Activated CD4-positive, alpha-beta T cell treated with anti-CD3 and anti-CD28 coated beads, Interleukin-2, amount 10 ng/mL, durations not matched to agents 7 days and 5 days (primary cell): Measurements from ENCODE around the gene RORC. TPM values are rescaled to one million over a fixed set of nuclear protein-coding genes. Genes with fewer than 3 reads are reported as not detected.
A peak's percentile ranks its signal among the peaks of the same experiment; 100 is the strongest.

Source experiments
- CTCF ChIA-PET: fragments of 350-600 bp; sonication (Branson Sonifier 250); formaldehyde crosslinking; loops from one replicate; lab custom pipeline; 2021; ENCODE audit warnings: antibody characterized with exemption; lab: Charles Lee
- POLR2A ChIA-PET: fragments of 350-600 bp; sonication (Branson Sonifier 250); formaldehyde crosslinking; loops from one replicate; lab custom pipeline; 2021; ENCODE audit warnings: antibody characterized with exemption; lab: Charles Lee
- DNase-seq: peaks from one replicate; pipeline ENCODE4 v3.0.0-alpha.2; 2020
- H3K27ac Mint-ChIP-seq: one replicate; pipeline ENCODE4 v1.8.0; 2021; ENCODE audit warnings: mild to moderate bottlenecking, moderate library complexity, mixed read lengths
- H3K27me3 Mint-ChIP-seq: one replicate; pipeline ENCODE4 v1.8.0; 2021; ENCODE audit warnings: mixed read lengths
- H3K36me3 Mint-ChIP-seq: one replicate; pipeline ENCODE4 v1.8.0; 2021; ENCODE audit warnings: low read depth, mixed read lengths
- H3K4me1 Mint-ChIP-seq: one replicate; pipeline ENCODE4 v1.8.0; 2021; ENCODE audit warnings: mixed read lengths
- H3K4me3 Mint-ChIP-seq: one replicate; pipeline ENCODE4 v1.8.0; 2021; ENCODE audit warnings: mild to moderate bottlenecking, moderate library complexity, mixed read lengths
- H3K9me3 Mint-ChIP-seq: one replicate; pipeline ENCODE4 v1.8.0; 2021; ENCODE audit warnings: mixed read lengths
- total RNA-seq, 2 experiments: library from RNA; stranded (reverse); gene quantifications; one replicate each; pipeline ENCODE4 v1.2.3, GENCODE V29; 2021

RORC gene
- total RNA-seq, 2 experiments from 2014 or later: 7.3 to 7.5 TPM

DNA sequence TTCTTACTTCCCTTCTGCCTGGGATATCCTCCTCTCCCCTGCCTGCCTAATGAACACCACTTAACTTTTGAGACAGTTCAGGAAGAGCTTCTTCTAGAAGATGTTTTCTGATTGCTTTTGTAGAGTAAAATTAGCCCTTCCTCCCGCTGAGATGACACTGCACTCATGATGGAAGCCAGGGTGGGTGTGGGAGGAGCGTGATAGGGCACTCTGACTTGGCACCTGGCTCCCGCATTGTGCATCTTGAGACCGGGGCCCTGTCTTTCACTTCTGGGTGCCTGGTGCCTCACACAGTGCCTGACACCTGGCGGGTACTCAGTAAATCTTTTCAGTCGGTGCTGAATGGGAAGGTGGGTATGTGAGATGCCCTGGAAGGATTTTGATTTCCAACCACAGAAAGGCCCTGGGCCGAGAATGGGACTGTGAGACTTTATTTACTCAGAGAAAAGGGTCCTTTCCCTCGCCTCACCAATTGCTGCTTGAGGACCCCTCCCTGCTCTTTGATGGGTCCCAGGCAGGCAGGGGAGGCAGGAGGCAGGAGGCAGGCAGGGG is 15.2 kb upstream of the RORC start:
- no peaks in the 10 kb centered on the region for H3K27me3 Mint-ChIP-seq
- H3K4me3 Mint-ChIP-seq: no peak overlapping the region
- no peak for DNase-seq
- H3K4me1 Mint-ChIP-seq: peaks cover 24% of the 10 kb centered on the region
- no peaks in the 10 kb centered on the region for H3K9me3 Mint-ChIP-seq
- CTCF ChIA-PET: interaction anchor here (1.0 to 6.5 kb wide), 3 partner anchors 12 to 155 kb away, joined by 3 to 39 read pairs (median 4); no protein-coding TSS in a partner anchor
- H3K27ac Mint-ChIP-seq: peak overlapping the region; percentile 72
- POLR2A ChIA-PET: no interaction called here
- H3K36me3 Mint-ChIP-seq: peaks cover 5% of the 10 kb centered on the region

DNA sequence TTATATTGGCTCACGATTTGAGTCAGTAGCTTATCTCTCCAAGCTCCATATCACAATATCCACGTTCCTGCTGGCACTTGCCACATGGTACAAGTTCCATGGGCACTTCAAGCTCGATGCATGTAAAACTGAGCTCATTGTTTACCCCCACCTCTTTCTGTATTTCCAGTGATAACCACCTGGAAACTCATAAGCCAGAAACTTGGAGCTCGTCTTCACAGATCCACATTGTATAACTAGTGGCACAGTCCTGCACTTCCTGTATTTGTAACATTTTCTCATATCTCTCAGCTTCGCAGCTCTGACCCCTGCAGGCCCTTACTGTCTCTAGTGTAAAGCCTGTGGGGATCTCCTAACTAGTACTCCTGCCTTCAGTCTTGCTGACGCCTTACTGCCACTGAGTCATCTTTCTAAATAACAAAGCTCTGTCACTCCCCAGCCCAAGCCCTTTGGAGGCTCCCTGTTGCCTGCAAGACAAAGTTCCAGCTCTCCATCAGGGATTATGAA is 14.5 kb upstream of the RORC start:
- H3K27me3 Mint-ChIP-seq: no peaks in the 10 kb centered on the region
- no peak for DNase-seq
- no peak overlapping the region for H3K4me3 Mint-ChIP-seq
- H3K27ac Mint-ChIP-seq: peak overlapping the region; percentile 72
- CTCF ChIA-PET: interaction anchor here (1.0 to 6.5 kb wide), 3 partner anchors 12 to 156 kb away, joined by 3 to 39 read pairs (median 4); no protein-coding TSS in a partner anchor
- peaks cover 27% of the 10 kb centered on the region for H3K4me1 Mint-ChIP-seq
- POLR2A ChIA-PET: no interaction called here
- H3K36me3 Mint-ChIP-seq: peaks cover 5% of the 10 kb centered on the region
- no peaks in the 10 kb centered on the region for H3K9me3 Mint-ChIP-seq

DNA sequence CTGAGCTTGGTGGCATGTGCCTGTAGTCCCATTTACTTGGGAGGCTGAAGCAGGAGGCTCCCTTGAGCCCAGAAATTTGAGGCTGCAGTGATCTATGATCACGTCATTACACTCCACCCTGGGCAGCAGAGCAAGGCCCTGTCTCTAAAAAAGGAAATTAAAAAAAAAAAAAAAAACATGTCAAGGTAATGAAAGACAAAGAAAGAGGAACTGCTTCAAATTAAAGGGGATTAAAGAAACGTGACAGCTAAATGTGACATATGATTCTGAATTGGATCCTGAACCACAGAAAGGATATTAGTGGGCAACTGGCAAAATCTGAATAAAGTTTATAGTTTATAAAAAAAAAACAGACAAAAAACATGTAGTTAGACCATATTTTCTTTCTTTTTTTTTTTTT is 11.8 kb upstream of the RORC start:
- no peaks in the 10 kb centered on the region for H3K27me3 Mint-ChIP-seq
- CTCF ChIA-PET: interaction anchor here (1.0 to 2.2 kb wide), 4 partner anchors 13 to 124 kb away, joined by 3 to 7 read pairs (median 4); partner anchors contain the start of gene RORC
- no peaks in the 10 kb centered on the region for H3K9me3 Mint-ChIP-seq
- H3K36me3 Mint-ChIP-seq: peaks cover 5% of the 10 kb centered on the region
- no peak overlapping the region for H3K27ac Mint-ChIP-seq
- no peak overlapping the region for H3K4me3 Mint-ChIP-seq
- peaks cover 41% of the 10 kb centered on the region for H3K4me1 Mint-ChIP-seq
- POLR2A ChIA-PET: no interaction called here
- no peak for DNase-seq

DNA sequence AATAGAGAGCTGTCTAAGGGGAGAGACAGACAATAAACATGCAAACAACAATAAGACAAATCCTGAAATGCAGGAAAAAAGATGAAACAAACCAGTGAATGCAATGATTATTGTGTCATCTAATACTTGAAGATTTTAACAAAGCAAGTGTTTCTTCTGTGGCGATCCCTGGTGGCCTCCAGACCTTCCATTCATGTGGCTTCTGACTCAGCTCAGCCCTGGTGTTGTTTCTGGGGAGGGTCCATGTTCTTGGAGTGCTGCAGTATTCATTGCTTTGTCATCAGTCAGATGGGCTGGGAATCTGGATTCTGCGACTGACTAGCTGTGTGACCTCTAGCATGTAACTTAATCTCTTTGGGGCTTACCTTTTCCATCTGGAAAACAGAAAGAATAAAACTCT is 9.5 kb upstream of the RORC start:
- no peaks in the 10 kb centered on the region for H3K9me3 Mint-ChIP-seq
- H3K27ac Mint-ChIP-seq: no peak overlapping the region
- ChIA-PET CTCF (interaction anchor here (1.3 to 1.6 kb wide), 2 partner anchors 17 to 136 kb away, joined by 3 to 4 read pairs; no protein-coding TSS in a partner anchor), POLR2A (no interaction called here)
- peaks cover 50% of the 10 kb centered on the region for H3K4me1 Mint-ChIP-seq
- no peak for DNase-seq
- peak overlapping the region; percentile 68 for H3K4me3 Mint-ChIP-seq
- peaks cover 4% of the 10 kb centered on the region for H3K27me3 Mint-ChIP-seq
- H3K36me3 Mint-ChIP-seq: peaks cover 4% of the 10 kb centered on the region

DNA sequence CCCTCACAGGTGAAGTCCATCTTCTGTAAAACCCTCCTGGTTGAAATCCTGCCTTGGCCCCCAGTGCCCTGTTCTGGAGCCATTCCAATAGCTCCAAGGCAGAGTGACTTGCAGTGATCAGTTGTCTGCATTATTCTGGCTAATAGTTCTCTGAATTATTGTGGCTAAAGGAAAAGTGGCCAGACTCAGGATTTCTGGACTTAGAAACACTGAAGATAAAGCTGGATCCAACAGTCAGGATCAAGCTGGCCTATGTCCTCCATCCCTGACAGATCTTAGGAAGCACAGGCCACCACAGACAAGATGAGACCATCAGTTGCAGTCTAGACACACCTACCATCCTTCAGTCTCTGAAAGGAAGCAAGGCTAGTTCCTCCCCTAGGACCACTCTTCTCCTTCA is 8.8 kb upstream of the RORC start:
- POLR2A ChIA-PET: no interaction called here
- Mint-ChIP-seq H3K36me3 (peaks cover 4% of the 10 kb centered on the region), H3K4me3 (peak overlapping the region; percentile 68), H3K4me1 (peaks cover 50% of the 10 kb centered on the region), H3K9me3 (no peaks in the 10 kb centered on the region), H3K27me3 (peaks cover 4% of the 10 kb centered on the region), H3K27ac (peak overlapping the region; percentile 82)
- no peak for DNase-seq
- CTCF ChIA-PET: interaction anchor here (0.7 to 1.6 kb wide), 6 partner anchors 8 to 160 kb away, joined by 3 to 4 read pairs (median 3); no protein-coding TSS in a partner anchor

DNA sequence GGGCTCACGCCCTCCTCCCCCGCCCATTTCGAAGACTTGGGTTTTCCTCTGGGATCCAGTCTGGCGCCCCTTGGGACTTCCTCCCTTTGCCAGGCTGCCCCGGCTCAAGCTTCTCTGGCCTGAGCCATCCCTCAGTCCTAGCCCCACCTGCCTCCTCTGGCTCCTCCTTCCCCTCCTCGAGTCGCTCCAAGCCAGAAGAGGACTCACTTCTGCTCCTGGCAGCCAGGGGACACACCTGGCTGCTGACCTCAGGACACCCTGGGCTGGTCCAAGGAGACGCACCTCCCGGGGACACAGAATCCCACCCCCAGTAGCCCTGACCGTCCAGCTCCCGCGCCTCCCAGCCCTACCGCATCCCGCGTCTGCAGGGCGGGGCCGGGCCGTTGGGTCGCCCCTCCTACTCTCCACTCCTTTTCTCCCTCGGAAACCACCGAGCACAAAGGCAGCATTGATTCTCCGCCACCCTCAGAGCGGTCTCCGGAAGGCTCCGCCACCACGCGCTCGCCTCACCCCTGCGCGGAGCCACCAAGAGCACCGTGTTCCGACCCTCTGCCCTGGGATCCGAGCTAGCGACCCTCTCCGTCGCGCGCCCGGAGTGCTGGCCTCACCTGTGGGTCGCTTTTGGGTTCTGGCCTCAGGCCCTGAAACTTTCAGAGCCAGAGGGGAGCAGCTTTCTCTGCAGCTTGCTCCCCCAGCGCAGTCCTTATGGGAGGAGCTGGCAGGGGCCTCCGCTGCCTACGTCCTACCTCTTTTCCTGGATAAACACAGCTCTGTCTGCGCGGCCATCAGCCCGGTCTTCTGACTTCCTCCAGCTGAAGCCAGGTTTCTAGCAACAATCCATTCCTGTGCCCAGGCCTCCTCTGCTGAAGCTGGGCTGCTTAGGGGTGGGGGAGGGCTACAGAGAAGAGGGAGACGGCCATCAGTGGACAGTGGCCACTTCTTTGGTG is 8.1 kb upstream of the RORC start, which contains the start of gene C2CD4D:
Gene C2CD4D (minus strand): TSS at position 364 of the 947 bp plus-strand sequence. CDS start 831 bp downstream, outside the sequence.
- CTCF ChIA-PET: interaction anchor here (0.7 to 1.6 kb wide), 9 partner anchors 9 to 184 kb away, joined by 3 to 4 read pairs (median 3); no protein-coding TSS in a partner anchor
- H3K27ac Mint-ChIP-seq: peak within 1 kb of the TSS; percentile 82
- peaks cover 4% of the 10 kb centered on the region for H3K27me3 Mint-ChIP-seq
- POLR2A ChIA-PET: interaction anchor here (0.6 to 0.7 kb wide), 2 partner anchors 128 to 489 kb away, joined by 3 read pairs; no protein-coding TSS in a partner anchor
- peak within 1 kb of the TSS; percentile 68 for H3K4me3 Mint-ChIP-seq
- peaks cover 2% of the 10 kb centered on the region for H3K36me3 Mint-ChIP-seq
- H3K4me1 Mint-ChIP-seq: peaks cover 50% of the 10 kb centered on the region
- H3K9me3 Mint-ChIP-seq: no peaks in the 10 kb centered on the region
- DNase-seq: peak; percentile 72

DNA sequence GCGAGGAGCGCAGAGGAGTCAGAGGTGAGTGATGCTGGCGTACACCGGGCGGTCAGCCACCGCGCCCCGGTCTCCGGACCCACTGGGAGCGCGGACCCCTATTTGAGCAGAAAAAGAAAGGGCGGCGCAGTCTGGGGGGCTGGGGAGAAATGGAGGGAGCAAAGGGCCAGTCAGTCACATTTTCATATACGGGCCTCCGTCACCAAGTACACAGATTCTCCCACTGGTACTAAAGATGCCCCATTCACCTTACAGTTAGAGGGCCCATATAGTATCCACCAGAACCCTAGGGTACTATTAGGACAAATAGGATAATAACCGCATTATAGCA is 7.4 kb upstream of the RORC start:
- H3K4me3 Mint-ChIP-seq: peak overlapping the region; percentile 68
- peak overlapping the region; percentile 82 for H3K27ac Mint-ChIP-seq
- peaks cover 4% of the 10 kb centered on the region for H3K27me3 Mint-ChIP-seq
- H3K36me3 Mint-ChIP-seq: peaks cover 2% of the 10 kb centered on the region
- POLR2A ChIA-PET: interaction anchor here (0.6 to 0.7 kb wide), 2 partner anchors 129 to 488 kb away, joined by 3 read pairs; no protein-coding TSS in a partner anchor
- no peaks in the 10 kb centered on the region for H3K9me3 Mint-ChIP-seq
- H3K4me1 Mint-ChIP-seq: peaks cover 57% of the 10 kb centered on the region
- CTCF ChIA-PET: interaction anchor here (0.8 to 1.4 kb wide), 5 partner anchors 10 to 184 kb away, joined by 3 to 4 read pairs (median 3); no protein-coding TSS in a partner anchor
- DNase-seq: no peak

DNA sequence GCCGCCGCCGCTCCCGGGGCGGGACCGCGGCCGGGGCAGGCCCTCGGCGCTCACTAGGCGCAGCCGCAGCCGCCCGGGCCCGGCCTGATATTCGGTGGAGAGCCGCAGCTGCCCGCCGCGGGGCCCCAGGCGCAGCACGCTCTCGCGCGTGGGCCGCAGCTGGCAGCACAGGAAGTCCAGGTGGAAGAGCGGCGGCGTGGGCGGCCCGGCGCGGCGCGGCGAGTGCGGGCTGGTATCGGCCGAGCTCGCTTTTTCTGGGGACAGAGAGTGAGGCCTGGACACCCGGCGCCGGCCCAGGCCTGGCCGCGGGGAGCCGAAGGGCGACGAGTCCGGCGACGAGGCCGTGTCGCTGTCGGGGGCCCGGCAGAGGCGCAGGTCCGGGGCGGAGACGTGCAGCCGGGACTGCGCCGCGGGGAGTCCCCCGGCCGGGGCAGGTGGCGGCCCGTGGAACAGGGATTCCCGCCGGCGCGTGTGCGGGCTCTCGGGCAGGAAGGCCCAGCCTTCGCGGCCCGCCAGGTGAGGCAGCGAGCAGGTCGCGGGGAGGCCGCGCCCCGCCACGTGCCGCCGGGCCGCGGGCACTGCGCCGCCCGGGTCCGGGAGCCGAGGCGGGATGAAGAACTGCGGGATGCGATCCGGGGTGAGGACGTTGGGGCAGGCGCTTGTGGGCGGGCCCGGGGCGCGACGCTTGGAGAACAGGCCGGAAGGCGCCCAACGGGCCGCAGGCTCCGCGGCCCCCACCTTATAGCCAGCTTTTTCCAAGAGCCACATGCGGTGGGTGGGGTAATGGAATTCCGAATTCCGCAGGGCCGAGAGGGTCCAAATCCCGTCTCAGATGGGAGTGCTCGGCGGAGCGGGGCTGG is 6.8 kb upstream of the RORC start:
- no peak for DNase-seq
- CTCF ChIA-PET: interaction anchor here (0.8 to 2.6 kb wide), 6 partner anchors 9 to 297 kb away, joined by 3 to 18 read pairs (median 3); no protein-coding TSS in a partner anchor
- H3K9me3 Mint-ChIP-seq: no peaks in the 10 kb centered on the region
- H3K4me1 Mint-ChIP-seq: peaks cover 63% of the 10 kb centered on the region
- POLR2A ChIA-PET: no interaction called here
- H3K4me3 Mint-ChIP-seq: peak overlapping the region; percentile 68
- H3K27ac Mint-ChIP-seq: peak overlapping the region; percentile 82
- peaks cover 4% of the 10 kb centered on the region for H3K27me3 Mint-ChIP-seq
- peaks cover 2% of the 10 kb centered on the region for H3K36me3 Mint-ChIP-seq

DNA sequence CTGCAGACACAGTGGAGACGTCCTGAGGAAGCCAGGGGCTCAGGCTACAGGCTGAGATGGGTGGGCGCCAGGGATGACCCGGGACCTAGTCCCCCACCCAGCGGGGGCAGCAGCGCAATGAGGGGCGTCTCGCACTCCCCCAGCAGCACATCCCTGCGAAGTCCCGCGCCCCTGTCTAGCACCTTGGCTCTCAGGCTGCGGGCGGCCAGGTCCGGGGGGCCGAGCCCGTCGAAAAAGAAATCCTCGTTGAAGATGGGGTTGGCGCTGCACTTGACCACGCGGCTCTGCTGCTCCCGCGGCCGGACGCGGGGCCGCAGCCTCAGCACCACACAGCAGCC is 6.3 kb upstream of the RORC start:
- ChIA-PET POLR2A (no interaction called here), CTCF (interaction anchor here (0.8 to 2.6 kb wide), 4 partner anchors 10 to 297 kb away, joined by 3 to 18 read pairs (median 3); no protein-coding TSS in a partner anchor)
- H3K27me3 Mint-ChIP-seq: peaks cover 4% of the 10 kb centered on the region
- peaks cover 68% of the 10 kb centered on the region for H3K4me1 Mint-ChIP-seq
- no peak for DNase-seq
- H3K36me3 Mint-ChIP-seq: peaks cover 2% of the 10 kb centered on the region
- H3K4me3 Mint-ChIP-seq: peak overlapping the region; percentile 79
- peak overlapping the region; percentile 92 for H3K27ac Mint-ChIP-seq
- H3K9me3 Mint-ChIP-seq: no peaks in the 10 kb centered on the region

DNA sequence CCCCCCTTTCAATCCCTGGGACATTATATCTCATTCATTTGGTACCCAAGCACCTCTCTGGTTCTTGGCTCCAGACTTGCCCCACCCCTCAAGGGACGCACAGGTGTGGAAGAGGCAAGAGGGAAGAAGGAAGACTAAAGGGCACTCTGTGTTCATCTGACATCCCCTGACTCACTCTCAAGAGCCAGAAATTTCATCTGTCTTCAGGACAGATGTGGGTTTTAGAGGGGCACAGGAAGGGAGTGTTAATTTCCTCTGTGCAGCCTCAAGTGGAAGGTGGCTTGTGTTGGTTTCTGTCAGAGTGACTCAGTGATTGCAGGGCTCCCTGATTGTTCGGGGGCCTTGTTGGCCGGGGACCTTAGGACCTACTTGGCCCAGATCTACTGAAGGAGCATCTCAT is 5.6 kb upstream of the RORC start:
- Mint-ChIP-seq H3K4me1 (peaks cover 71% of the 10 kb centered on the region), H3K27ac (peak overlapping the region; percentile 92), H3K36me3 (peaks cover 2% of the 10 kb centered on the region), H3K4me3 (peak overlapping the region; percentile 79), H3K27me3 (peaks cover 4% of the 10 kb centered on the region), H3K9me3 (no peaks in the 10 kb centered on the region)
- ChIA-PET CTCF (interaction anchor here (0.6 to 2.6 kb wide), 25 partner anchors 10 to 456 kb away, joined by 3 to 18 read pairs (median 3); partner anchors contain the start of genes MRPL9 and PSMB4), POLR2A (no interaction called here)
- DNase-seq: no peak

DNA sequence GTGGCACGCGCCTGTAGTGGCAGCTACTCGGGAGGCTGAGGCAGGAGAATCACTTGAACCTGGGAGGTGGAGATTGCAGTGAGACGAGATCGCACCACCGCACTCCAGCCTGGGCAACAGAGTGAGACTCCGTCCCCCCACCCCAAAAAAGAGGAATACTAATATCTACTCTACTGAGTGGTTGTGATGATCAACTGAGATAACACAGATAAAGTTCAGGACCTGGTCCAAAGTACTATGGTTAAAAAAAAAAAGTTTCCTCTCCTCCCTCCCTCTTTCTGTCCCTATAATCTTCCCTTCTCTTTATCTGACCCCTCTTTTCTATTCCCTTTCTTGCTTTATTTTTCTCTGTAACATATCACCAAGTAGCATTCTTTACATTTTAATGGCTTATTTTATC is 4.0 kb upstream of the RORC start:
- Mint-ChIP-seq H3K36me3 (peaks cover 2% of the 10 kb centered on the region), H3K27ac (no peak overlapping the region), H3K9me3 (no peaks in the 10 kb centered on the region), H3K4me1 (peaks cover 75% of the 10 kb centered on the region), H3K27me3 (peaks cover 4% of the 10 kb centered on the region), H3K4me3 (no peak overlapping the region)
- ChIA-PET CTCF (interaction anchor here (0.8 to 2.6 kb wide), 16 partner anchors 9 to 391 kb away, joined by 3 to 18 read pairs (median 3); partner anchors contain the start of genes MRPL9, RIIAD1 and THEM4), POLR2A (no interaction called here)
- DNase-seq: no peak
